Effector memory CD8-positive, alpha-beta T cell (primary cell): Measurements from ENCODE around the gene DEF6.
A peak's percentile ranks its signal among the peaks of the same experiment; 100 is the strongest.

Experiments
- ATAC-seq: fragments of 150-1000 bp; cut with Tn5 transposase; replicated peaks from 2 replicates; pipeline ENCODE4 v1.10.0; 2021; ENCODE audit warnings: mild to moderate bottlenecking, moderate library complexity
- DNase-seq, 3 experiments: peaks; one replicate each; pipeline ENCODE4 v3.0.0; 2021
- H3K27ac Mint-ChIP-seq, 2 donors: one replicate each; pipeline ENCODE4 v1.8.0; 2022; ENCODE audit warnings: mild to moderate bottlenecking in 2 of 2, mixed read lengths in 2 of 2, moderate library complexity in 2 of 2
- H3K27me3 Mint-ChIP-seq, 2 donors: one replicate each; pipeline ENCODE4 v1.8.0; 2022; ENCODE audit warnings: mixed read lengths in 2 of 2
- H3K36me3 Mint-ChIP-seq: one replicate; pipeline ENCODE4 v1.8.0; 2022; ENCODE audit warnings: mild to moderate bottlenecking, moderate library complexity, mixed read lengths; ENCODE audit not compliant: insufficient read depth
- H3K4me1 Mint-ChIP-seq, 2 donors: one replicate each; pipeline ENCODE4 v1.8.0; 2022; ENCODE audit warnings: low read depth in 2 of 2, mixed read lengths in 2 of 2
- H3K4me3 Mint-ChIP-seq, 2 donors: one replicate each; pipeline ENCODE4 v1.8.0; 2022; ENCODE audit warnings: mild to moderate bottlenecking in 2 of 2, mixed read lengths in 2 of 2, moderate library complexity in 2 of 2
- H3K9me3 Mint-ChIP-seq, 2 donors: one replicate each; pipeline ENCODE4 v1.8.0; 2022; ENCODE audit warnings: mixed read lengths in 2 of 2

DEF6 gene

DNA sequence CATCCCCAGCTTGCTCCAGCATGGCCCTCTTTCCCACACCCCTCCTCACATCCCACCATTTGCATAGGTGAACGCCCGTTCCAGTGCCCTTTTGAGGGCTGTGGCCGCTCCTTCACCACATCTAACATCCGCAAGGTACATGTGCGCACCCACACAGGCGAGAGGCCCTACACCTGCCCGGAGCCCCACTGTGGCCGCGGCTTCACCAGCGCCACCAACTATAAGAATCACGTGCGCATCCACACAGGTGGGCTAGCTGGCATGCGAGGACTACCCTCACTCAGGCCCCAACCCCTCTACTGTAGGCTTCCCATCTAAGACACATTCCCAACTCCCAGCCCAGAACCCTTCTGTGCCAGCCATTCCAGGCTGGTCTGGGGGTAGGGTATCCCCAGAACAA, 6.1 kb upstream of the DEF6 start:
- Mint-ChIP-seq H3K9me3 (no peaks in the 10 kb centered on the region), H3K36me3 (peaks cover 25% of the 10 kb centered on the region), H3K27me3 (no peaks in the 10 kb centered on the region), H3K4me3 (no peak overlapping the region), H3K4me1 (peaks cover 0 to 1% of the 10 kb centered on the region in 2 donors), H3K27ac (peak overlapping the region in 1 of 2 donors; percentile 7)
- DNase-seq (no peak), ATAC-seq (no peak)

DNA sequence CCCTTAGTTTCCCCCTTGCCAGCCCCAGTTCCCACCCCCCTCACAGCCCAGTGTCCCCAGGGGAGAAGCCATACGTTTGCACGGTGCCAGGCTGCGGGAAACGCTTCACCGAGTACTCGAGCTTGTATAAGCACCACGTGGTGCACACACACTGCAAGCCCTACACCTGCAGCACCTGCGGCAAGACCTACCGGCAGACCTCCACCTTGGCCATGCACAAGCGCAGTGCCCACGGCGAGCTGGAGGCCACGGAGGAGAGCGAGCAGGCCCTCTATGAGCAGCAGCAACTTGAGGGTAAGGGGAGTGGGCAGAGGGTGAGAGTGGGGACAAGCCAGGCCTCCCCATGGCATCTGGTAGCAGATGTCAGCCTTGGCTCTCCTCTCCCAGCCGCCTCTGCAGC, 5.1 kb upstream of the DEF6 start:
- Mint-ChIP-seq H3K27me3 (no peaks in the 10 kb centered on the region), H3K9me3 (no peaks in the 10 kb centered on the region), H3K4me1 (peaks cover 3% of the 10 kb centered on the region in 2 donors), H3K27ac (peak overlapping the region in 1 of 2 donors; percentile 51), H3K4me3 (no peak overlapping the region), H3K36me3 (peaks cover 24% of the 10 kb centered on the region)
- DNase-seq = no peak
- no peak for ATAC-seq

GRCh38 chr6:35293681-35294080, 3.9 kb upstream of the DEF6 start:
- Mint-ChIP-seq H3K4me3 (no peak overlapping the region), H3K36me3 (peaks cover 15% of the 10 kb centered on the region), H3K27me3 (no peaks in the 10 kb centered on the region), H3K27ac (peak overlapping the region in 1 of 2 donors; percentile 66), H3K9me3 (no peaks in the 10 kb centered on the region), H3K4me1 (peaks cover 5 to 6% of the 10 kb centered on the region in 2 donors)
- ATAC-seq (no peak), DNase-seq (no peak)

DNA sequence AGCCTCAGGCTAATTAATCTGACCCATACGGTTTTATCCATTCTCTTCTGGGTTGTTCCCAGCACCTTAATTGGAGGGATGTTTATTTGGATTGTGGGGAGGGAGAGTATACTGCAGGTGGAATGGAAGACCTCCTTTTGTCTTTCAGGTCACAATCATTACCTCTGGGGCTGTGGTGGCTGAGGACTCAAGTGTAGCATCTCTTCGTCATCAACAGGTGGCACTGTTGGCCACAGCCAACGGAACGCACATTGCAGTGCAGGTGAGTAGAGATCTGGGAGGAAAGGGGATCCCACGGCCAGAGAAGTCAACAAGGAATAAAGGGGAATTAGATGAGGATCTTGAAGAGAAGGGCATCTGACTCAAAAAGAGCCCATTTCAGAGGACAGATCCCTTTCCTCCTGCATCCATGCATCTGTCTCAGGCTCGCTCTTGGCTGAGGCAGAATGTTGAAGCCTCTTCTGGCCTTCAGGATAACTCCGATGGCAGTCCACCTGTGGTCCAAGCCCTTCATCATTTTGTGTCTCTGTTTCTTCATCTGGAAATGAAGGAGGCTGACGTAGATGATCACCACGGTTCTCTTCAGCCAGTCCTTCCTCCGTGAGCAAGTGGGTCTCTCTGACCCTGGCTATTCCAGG, 3.2 kb upstream of the DEF6 start:
- ATAC-seq = peak; percentile 38
- Mint-ChIP-seq H3K27ac (no peak overlapping the region), H3K4me3 (no peak overlapping the region), H3K36me3 (peaks cover 7% of the 10 kb centered on the region), H3K4me1 (peaks cover 12 to 13% of the 10 kb centered on the region in 2 donors), H3K9me3 (no peaks in the 10 kb centered on the region), H3K27me3 (no peaks in the 10 kb centered on the region)
- DNase-seq = peak in 2 of 3 experiments; percentile 27 to 34

DNA sequence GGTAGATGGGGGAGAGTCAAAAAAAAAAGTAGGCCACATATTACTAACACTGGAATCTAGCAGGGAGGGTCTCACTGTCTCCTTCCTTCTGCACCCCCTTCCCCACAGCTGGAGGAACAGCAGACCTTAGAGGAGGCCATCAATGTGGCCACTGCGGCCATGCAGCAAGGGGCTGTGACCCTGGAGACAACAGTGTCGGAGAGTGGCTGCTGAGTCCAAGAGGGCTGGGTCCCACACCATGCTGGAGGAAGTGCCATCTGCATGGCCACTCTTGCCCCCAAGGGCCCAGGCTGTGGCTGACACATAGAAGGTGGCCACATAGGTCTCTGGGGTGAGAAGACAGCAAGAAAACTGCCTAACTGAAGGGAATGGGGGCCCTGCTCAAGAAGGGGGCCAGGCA, 2.6 kb upstream of the DEF6 start:
- no peak overlapping the region for H3K4me3 Mint-ChIP-seq
- no peak for ATAC-seq
- DNase-seq = no peak
- no peaks in the 10 kb centered on the region for H3K9me3 Mint-ChIP-seq
- H3K36me3 Mint-ChIP-seq = peaks cover 7% of the 10 kb centered on the region
- H3K4me1 Mint-ChIP-seq = peaks cover 18% of the 10 kb centered on the region in 2 donors
- H3K27ac Mint-ChIP-seq = no peak overlapping the region
- H3K27me3 Mint-ChIP-seq = no peaks in the 10 kb centered on the region

DNA sequence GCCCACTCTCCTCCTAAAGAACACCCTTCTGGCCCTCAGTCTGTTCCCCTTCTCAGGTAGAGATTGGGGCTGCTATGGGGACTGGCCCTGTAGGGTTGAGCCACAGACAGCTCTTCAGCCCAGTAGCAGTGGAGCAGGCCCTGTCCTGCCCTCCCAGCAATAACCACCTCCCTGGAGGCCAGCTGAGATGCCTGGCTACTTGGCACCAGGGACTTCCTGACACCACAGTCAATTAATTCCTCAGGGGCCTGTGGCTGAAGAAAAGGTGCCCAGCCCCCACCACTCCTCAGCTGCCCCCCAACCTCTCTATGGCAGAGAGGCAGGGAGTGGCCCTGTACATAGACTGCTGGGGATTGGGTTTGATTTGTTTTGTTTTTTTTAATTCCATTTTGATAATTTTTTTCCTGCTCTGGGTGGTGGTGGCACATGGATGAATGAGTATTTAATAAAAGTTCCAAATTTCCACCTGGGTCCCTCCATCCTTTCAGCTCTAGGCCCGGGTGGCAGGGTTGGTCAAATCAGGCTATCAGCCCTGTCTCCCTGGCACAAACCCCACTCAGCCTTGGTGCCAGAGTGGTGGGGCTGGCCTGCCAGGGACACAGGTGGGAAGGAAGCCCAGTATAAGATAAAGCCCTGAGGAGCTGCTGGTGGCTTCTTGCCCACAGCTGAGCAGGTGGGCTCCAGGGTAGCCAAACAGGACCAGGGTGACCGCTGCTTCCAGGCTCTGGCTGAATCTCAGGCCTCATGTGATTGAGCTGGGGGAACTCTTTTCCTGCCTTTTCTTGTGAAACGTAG, 1.9 kb upstream of the DEF6 start:
- Mint-ChIP-seq H3K4me1 (peaks cover 25% of the 10 kb centered on the region in 2 donors), H3K27me3 (no peaks in the 10 kb centered on the region), H3K36me3 (peaks cover 9% of the 10 kb centered on the region), H3K4me3 (no peak overlapping the region), H3K9me3 (no peaks in the 10 kb centered on the region), H3K27ac (peak overlapping the region in 1 of 2 donors; percentile 56)
- no peak for DNase-seq
- ATAC-seq = no peak

GRCh38 chr6:35296931-35297600, 552 bp upstream of the DEF6 start:
- Mint-ChIP-seq H3K4me3 (peak overlapping the region; percentile 83 to 90), H3K4me1 (peaks cover 33 to 35% of the 10 kb centered on the region in 2 donors), H3K9me3 (no peaks in the 10 kb centered on the region), H3K27ac (peak overlapping the region; percentile 88 to 95), H3K27me3 (no peaks in the 10 kb centered on the region), H3K36me3 (peaks cover 11% of the 10 kb centered on the region)
- DNase-seq (no peak), ATAC-seq (no peak)

GRCh38 chr6:35298625-35299140, 1.1 kb downstream of the DEF6 start:
- ATAC-seq = no peak
- Mint-ChIP-seq H3K4me1 (peaks cover 47 to 51% of the 10 kb centered on the region in 2 donors), H3K27ac (peak overlapping the region; percentile 88 to 95), H3K36me3 (peaks cover 24% of the 10 kb centered on the region), H3K4me3 (peak overlapping the region; percentile 83 to 90), H3K27me3 (no peaks in the 10 kb centered on the region), H3K9me3 (no peaks in the 10 kb centered on the region)
- no peak for DNase-seq

GRCh38 chr6:35299674-35300073, 2.1 kb downstream of the DEF6 start:
- no peak for DNase-seq

DNA sequence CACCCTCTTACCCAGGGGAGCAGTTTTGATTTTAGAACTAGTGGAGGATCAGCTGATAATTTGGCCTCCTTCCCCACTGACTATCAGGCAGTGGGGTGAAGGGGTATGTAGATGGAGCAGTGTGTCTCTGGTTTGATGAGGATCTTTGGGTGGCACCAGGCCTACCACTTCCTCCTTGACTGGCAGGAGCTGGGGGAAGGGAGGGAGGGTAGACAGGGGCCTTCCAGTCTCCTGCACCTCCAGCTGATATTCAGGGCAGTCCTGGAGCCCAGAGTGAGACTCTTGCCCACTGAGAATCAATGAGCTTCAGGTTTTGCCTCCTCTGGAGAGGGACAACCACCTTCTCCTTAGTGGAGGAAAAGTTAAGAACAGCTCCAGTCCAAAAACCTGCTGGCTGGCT, 3.2 kb downstream of the DEF6 start:
- H3K4me1 Mint-ChIP-seq = peaks cover 56 to 60% of the 10 kb centered on the region in 2 donors
- peaks cover 32% of the 10 kb centered on the region for H3K36me3 Mint-ChIP-seq
- H3K9me3 Mint-ChIP-seq = no peaks in the 10 kb centered on the region
- DNase-seq (peak in 2 of 3 experiments; percentile 33 to 34), ATAC-seq (peak; percentile 47)
- peak overlapping the region; percentile 88 to 95 for H3K27ac Mint-ChIP-seq
- H3K27me3 Mint-ChIP-seq = no peaks in the 10 kb centered on the region
- H3K4me3 Mint-ChIP-seq = peak overlapping the region; percentile 83 to 90

More at GRCh38 chr6:35299674-35300073, 2.1 kb downstream of the DEF6 start:
- Mint-ChIP-seq H3K4me1 (peaks cover 54 to 60% of the 10 kb centered on the region in 2 donors), H3K36me3 (peaks cover 31% of the 10 kb centered on the region), H3K9me3 (no peaks in the 10 kb centered on the region), H3K27me3 (no peaks in the 10 kb centered on the region), H3K27ac (peak overlapping the region; percentile 88 to 95), H3K4me3 (peak overlapping the region; percentile 83 to 90)
- ATAC-seq = no peak

DNA sequence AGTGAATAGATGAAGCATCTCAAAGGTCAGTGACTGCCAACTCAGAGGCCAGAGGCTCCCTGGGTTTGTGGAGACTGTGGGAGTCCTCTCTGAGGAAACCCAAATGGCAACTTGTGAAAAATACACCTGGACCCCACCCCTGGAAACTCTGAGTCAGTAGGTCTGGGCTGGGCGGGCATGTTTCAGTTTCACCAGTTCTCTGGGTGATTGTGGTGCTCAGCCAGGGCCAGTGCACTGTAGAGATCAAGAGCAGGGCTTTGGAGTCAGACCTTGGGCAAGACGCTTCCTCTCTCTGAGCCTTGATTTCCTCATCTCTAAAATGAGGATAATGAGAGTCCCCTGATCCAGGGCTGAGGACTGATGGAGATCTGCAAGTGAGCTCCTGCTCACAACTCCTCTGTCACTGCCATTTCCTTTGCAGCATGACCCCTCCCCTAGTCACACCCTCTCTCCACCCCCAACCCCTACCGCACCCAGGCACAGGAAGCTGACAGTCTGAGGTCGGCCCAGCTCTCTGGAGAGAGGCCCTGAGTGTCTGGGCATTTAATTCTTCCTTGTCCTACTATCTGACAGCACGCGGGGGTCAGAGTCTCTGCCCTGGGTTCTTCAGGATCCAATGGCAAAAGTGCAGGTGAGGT, 5.1 kb downstream of the DEF6 start:
- H3K27ac Mint-ChIP-seq = peak overlapping the region; percentile 95 to 97
- DNase-seq (peak; percentile 78 to 84 (median 79)), ATAC-seq (peak; percentile 91)
- no peaks in the 10 kb centered on the region for H3K9me3 Mint-ChIP-seq
- no peaks in the 10 kb centered on the region for H3K27me3 Mint-ChIP-seq
- H3K4me1 Mint-ChIP-seq = peaks cover 63 to 68% of the 10 kb centered on the region in 2 donors
- H3K4me3 Mint-ChIP-seq = peak overlapping the region; percentile 83 to 90
- H3K36me3 Mint-ChIP-seq = peaks cover 51% of the 10 kb centered on the region

DNA sequence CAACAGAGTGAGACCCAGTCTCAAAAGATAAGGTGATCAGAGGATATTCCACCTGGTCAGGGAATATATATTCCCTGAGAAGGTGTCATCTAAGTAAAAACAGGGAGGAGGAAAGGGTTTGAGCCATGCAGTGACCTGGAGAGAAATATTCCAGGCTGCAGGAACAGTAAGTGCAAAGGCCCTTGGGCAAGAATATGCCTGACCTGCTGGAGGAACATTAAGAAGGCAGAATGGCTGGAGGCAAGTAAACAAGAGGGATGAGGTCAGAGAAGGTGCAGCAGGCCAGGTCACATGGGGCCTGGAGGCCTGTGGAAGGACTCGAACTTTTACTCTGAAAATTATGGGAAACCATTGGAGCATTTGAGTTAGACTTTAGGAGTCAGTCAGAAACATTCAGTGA, 6.7 kb downstream of the DEF6 start:
- no peak for DNase-seq

GRCh38 chr6:35305117-35305516, 7.5 kb downstream of the DEF6 start:
- Mint-ChIP-seq H3K36me3 (peaks cover 62% of the 10 kb centered on the region), H3K4me3 (no peak overlapping the region), H3K4me1 (peaks cover 63 to 72% of the 10 kb centered on the region in 2 donors), H3K27me3 (no peaks in the 10 kb centered on the region), H3K27ac (peak overlapping the region; percentile 97), H3K9me3 (no peaks in the 10 kb centered on the region)
- DNase-seq = no peak
- no peak for ATAC-seq

More for the DNA sequence above, 6.7 kb downstream of the DEF6 start:
- H3K36me3 Mint-ChIP-seq = peaks cover 55% of the 10 kb centered on the region
- peak overlapping the region; percentile 95 to 97 for H3K27ac Mint-ChIP-seq
- no peaks in the 10 kb centered on the region for H3K27me3 Mint-ChIP-seq
- no peak for ATAC-seq
- H3K4me1 Mint-ChIP-seq = peaks cover 62 to 72% of the 10 kb centered on the region in 2 donors
- H3K9me3 Mint-ChIP-seq = no peaks in the 10 kb centered on the region
- H3K4me3 Mint-ChIP-seq = peak overlapping the region; percentile 83 to 90
